ENCODE data around the gene MACROD1.

The MACROD1 gene

DNA sequence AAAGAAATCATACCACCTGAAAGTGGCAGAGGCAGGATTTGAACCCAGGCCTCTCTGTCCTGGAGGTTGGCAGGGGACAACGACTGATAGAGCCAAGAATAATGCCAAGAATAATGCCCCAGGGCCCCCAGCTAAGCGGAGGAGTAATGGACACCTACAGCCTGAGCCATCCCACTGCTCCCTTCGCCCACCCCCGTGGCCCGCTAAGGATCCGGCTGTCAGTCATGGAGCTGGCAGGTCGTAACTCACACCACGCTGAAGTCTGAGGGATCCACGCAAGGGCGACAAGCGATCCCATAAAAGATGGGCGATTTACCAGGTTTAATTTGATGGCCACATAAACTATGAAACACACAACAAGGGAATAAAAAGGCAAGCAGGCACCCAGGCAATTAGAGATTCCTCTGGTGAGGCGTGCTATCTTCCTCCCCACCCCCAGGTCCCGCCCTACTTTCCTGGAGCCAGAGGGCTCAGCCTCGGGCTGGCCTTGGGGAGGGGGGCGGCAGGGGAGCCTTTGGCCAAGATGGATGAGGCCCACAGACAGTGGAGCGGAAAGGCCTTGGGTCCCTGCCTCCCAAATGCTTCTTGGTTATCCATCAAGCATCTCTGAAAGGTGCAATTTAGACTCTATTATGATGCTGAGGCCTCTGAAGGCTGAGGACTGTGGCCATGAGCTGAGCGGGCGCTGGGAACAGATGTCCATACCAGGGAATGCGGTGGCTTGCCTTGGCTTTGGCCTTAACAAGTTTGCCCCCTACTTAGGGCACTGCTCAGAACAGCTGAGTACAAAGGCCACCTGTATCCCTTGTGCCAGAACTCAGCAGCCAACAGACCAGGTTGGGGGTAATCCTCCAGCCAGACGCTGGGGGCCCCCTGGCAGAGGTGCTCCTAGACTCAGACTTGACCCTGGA lies 55.2 kb downstream of the MACROD1 start:
- DNase-seq = no peak

DNA sequence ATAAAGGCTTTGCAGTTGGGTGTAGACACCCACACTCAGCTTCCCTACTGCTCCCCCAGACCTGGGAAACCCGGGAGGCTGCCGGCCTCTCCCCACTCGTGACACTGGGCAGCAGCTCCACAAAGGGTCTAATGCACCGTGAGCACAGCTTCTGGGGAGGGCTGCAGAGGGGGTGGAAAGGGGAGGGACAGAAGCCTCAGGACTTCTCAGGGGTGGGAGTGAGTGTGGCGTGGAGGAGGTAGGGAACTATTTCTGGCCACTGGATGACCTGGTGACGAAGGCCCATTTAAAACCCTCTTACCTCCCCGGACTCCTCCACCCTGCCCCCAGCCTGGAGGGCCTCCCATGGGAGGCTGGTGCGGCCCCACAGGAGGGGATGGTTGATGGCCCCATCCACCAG lies 56.6 kb downstream of the MACROD1 start:
- DNase-seq = no peak

- no peak for DNase-seq
Observed at GRCh38 chr11:64107303-64107702, 58.6 kb downstream of the MACROD1 start.

GRCh38 chr11:64104632-64105031 lies 61.3 kb downstream of the MACROD1 start:
- no peak for DNase-seq

- no peak for DNase-seq
Observed at GRCh38 chr11:64103277-64103985, 62.5 kb downstream of the MACROD1 start.

- DNase-seq = no peak
Observed at GRCh38 chr11:64102005-64102738, 63.7 kb downstream of the MACROD1 start.

- no peak for DNase-seq
Observed at GRCh38 chr11:64101461-64101860, 64.5 kb downstream of the MACROD1 start.

DNA sequence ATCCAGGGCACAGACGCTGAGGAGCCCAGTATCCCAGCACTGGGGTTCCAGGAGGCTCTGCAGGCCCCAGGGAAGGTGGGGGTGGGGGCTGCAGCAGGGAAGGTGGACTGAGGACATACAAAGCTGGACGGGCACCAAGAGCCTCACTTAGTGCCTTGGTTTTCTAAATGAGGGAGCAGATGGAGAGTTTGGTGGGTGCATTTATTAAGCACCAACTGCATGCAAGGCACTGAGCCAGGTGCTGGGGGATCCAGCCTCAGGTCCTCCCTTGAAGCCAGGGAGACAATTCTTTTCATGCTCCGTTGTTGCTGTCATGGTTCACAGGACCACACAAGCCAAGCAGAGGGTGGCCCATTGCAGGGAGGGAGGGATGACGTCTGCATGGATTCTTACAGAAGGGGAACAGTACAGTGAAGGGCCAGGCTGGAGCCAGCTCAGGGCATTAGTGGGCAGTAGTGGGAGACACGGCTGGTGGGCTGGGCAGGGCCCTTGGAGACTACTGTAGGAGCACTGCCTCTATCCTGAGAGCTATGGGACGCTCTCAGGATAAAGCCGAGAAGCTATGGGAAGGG lies 65.0 kb downstream of the MACROD1 start:
- DNase-seq = no peak

DNA sequence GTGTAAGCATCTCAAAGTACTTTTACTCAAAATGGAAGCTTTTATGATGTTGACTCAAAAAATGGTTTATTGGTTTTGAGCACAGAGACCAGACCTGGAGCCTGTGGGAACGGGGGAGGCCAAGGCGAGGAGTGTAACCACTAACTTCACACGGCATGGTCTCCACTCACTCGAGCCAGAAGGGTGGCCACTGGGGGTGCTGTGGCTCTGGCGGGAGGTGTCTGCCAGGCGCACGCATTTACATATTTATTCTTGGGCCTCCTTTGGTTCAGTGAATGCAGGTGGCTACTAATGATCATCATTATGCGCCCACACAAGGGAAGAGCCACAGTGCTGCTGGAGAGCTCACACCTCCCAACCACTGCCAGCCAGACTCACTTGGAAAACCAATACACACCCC lies 65.6 kb downstream of the MACROD1 start:
- DNase-seq = peak; percentile 17

- no peak for DNase-seq
Observed at GRCh38 chr11:64099436-64099835, 66.5 kb downstream of the MACROD1 start.

- no peak for DNase-seq
Observed at GRCh38 chr11:64098318-64098831, 67.5 kb downstream of the MACROD1 start.

- no peak for DNase-seq
Observed at GRCh38 chr11:64097468-64098317, 68.2 kb downstream of the MACROD1 start.

DNA sequence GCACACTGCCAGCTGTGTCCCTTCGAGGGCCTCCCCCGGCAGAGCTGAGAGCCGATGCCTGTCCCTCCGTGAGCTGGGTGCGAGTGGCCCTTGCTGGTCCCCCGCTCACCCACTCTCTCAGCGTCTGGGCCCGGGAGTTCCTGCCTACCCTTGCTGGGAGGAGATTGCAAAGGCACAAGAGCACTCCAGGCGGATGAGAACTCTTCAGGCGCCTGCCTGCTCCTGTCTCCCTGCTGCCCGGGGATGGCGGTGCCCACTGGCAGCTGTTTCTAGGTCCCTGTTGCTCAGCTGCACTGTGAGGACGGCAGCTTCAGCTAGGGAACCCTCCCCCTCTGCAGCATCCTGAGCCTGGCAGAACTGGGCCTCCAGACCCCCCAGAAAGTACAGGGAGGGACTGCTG lies 69.1 kb downstream of the MACROD1 start:
- no peak for DNase-seq

- DNase-seq = no peak
Observed at GRCh38 chr11:64095949-64096348, 70.0 kb downstream of the MACROD1 start.

DNA sequence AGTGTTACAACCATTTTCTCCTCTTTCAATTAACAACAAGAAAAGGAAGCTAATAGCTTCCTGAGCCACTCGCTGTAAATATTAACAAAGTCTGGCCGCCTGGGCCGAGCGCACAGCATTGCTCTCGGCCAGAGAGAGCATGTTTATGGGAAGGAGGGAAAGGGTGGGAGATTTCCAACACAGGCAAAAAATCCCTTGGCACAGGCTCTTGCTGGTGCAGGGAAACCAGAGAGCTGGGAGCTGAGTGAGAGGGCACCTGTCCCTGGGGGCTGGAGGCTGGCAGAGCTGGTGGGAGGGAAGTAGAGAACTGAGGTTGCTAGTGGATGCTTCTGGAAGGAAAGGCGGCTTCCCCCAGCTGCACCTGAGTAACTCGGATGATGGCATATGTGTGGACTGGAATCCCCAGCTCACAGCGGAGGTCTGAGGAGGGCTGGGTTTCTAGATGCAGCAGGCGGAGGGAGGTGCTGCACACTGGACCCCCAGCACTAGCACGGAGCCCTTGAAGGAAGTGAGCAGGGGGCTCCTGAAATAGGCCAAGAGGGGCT lies 70.6 kb downstream of the MACROD1 start:
- no peak for DNase-seq

DNA sequence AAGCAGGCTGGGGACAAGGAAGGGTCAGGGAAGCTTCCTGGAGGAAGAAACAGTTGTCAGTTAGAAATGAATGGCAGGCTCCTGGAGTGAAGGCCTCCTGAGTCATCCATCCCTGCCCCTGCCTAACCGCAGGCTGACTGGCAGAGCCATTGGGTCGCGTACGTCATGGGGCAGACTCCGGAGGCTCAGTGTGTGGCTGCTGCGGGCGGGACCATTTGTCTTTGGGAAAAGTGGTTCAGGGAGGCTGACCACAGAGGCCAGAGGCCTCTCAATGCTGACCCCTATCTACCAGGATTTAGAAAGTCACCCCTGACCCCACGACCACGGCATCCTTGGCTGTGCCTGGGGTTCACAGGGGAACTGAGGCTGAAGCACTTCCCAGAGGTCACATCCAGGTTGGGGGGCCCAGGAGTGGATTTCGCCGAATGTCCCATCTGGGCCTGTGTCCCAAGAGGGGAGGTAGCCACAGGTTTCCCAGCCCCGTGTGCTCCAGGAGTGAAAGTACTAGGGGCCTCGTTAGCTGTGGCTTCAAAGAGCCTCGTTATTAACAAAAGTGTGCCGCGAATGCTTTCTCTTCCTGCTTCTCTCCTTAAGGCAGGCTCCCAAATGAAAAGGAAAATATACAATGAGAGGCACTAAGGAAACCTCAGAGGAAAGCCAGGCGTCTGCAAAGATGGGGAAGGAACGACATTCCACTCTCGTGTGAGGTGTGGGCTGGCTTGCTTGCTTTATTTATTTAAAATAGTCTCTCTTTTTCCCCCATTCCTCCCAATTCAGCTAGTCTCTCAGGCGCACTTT lies 71.3 kb downstream of the MACROD1 start:
- DNase-seq = peak; percentile 91

- DNase-seq = no peak
Observed at GRCh38 chr11:64093233-64094039, 72.5 kb downstream of the MACROD1 start.

DNA sequence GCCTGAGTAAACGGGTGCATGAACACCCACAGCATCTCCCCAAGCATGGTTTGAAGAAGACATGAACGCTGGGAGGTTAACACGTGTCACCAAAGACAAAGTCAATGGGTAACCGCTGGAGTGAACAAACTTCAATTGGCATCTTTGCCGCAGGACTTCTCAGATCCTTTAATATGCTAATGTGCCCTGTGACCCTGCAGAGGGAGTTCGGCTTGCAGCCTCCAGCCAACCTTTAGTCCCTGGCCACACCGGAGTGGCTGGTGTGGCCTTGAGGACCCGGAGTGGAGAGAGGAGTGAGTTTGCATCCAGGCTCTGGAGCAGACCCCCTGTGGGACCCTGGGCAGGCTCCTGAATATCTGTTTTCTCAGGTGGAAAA lies 73.2 kb downstream of the MACROD1 start:
- DNase-seq = no peak

DNA sequence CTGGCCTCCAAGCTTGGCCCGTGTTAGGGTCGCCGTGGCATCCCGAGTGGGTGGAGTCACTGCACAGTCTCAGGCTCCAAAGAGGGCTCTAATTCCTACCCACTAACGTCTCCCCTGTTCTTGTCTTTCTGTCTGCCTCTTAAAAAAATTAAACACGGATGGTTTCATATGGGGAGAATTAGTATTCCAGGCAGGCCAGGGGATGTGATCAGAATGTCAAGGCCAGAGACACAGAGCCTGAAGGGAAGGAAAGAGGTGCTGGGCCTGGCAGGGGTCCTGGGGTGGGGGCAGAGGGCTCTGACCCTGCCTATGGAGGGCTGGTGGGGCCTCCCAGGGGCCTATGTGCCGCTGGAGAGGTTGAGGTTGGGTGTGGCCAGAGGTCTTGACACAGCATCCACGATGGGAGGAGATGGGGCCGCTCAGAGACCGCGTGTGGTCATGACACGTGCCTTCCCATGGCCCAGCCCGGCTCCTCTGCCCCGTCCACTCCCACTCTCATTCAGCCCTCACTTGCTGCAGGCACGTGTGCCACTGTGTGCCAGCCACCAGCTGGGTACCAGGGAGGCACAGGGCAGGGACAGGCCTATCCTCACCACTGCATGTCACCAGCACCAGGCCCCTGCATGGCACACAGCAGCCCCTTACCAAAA lies 73.7 kb downstream of the MACROD1 start:
- DNase-seq = peak; percentile 70

Measured in MV-4-11 (cell line).